ENCODE measurements around the gene VDR. TPM values are rescaled to one million over a fixed set of nuclear protein-coding genes. Genes with fewer than 3 reads are reported as not detected.
A peak's percentile ranks its signal among the peaks of the same experiment; 100 is the strongest.
"Not testable (repeated sequence)": the region's sequence is repeated elsewhere in the genome, so short reads cannot be mapped to it uniquely, and the experiment has no call there.

The VDR gene
- total RNA-seq, 1 donor from 2014 or later = 0.33 TPM

DNA sequence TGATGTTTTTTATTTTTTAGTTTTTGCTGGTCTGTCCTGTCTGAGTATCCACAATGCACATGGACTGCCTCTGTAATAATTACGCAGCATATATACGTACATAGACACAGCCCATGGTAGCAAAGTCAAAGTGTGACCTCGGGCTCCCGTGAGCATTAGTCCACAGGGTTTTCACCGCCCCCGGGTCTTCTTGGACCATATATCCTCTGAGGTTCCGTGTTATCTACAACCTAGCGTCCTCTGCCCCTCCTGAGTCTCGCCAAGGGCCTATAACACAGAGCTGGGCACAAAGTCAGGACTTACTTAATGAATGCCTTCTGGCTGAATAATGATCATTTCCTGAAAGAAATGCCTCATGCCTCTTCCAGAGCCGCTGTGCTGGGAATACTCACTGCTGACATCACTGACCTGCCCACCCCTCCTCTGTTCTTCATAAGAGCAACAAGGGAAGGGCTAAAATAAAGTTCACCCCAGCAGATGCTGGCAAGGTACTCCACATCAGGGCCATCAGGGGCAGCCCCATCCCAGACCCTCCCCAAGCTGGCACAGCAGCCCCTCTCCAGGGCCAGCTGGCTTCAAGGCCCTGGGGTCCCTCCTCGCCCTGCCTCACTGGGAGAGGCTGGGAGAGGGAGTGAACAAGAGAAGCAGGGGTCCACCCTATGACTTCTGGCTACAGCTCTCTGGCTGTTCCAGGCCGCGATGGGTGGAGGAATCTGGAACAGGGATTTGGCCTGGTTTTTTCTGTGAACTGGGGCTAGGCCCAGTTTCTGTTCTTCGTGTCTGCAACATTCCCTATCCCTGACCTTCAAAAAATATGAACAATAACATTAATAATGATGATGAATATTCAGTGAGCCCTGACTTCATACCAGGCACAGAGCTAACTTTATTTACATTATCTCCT is 93.0 kb downstream of the VDR start:
- H3K27me3 ChIP-seq (ENCODE audit: low read depth) = no peaks in the 10 kb centered on the region
- intact Hi-C loops (cut with micrococcal nuclease) = no loop called here
- peak overlapping the region; percentile 99 for H3K27ac ChIP-seq (replicated peaks)
- peak overlapping the region; percentile 67 for H3K4me3 ChIP-seq
- no peaks in the 10 kb centered on the region for H3K9me3 ChIP-seq (replicated peaks)
- peak; percentile 70 for DNase-seq
- H3K4me1 ChIP-seq = peaks cover 98% of the 10 kb centered on the region
- no peaks in the 10 kb centered on the region for H3K36me3 ChIP-seq
- TF ChIP-seq, protein P1, sequence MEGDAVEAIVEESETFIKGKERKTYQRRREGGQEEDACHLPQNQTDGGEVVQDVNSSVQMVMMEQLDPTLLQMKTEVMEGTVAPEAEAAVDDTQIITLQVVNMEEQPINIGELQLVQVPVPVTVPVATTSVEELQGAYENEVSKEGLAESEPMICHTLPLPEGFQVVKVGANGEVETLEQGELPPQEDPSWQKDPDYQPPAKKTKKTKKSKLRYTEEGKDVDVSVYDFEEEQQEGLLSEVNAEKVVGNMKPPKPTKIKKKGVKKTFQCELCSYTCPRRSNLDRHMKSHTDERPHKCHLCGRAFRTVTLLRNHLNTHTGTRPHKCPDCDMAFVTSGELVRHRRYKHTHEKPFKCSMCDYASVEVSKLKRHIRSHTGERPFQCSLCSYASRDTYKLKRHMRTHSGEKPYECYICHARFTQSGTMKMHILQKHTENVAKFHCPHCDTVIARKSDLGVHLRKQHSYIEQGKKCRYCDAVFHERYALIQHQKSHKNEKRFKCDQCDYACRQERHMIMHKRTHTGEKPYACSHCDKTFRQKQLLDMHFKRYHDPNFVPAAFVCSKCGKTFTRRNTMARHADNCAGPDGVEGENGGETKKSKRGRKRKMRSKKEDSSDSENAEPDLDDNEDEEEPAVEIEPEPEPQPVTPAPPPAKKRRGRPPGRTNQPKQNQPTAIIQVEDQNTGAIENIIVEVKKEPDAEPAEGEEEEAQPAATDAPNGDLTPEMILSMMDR (IDR thresholded peaks at IDR 0.05; ENCODE audit: borderline replicate concordance) = no peak

DNA sequence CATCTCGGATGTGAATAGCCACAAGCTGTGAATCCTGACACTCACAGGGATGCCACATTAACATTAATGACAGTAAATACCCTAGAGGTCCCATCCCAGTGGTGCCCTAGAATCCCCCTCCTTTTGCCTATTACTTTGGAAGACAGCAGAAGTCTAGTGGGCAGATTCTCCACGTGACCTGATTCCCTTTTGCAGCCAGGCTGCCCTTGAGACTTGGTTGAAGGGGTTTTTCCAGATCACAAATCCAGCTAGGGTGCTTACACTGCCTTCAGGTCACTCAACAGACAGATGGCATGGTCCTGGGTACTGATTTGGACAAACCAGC is 93.8 kb downstream of the VDR start:
- peak overlapping the region; percentile 99 for H3K27ac ChIP-seq (replicated peaks)
- intact Hi-C loops (cut with micrococcal nuclease) = no loop called here
- TF ChIP-seq, protein P1 (IDR thresholded peaks at IDR 0.05; ENCODE audit: borderline replicate concordance) = no peak
- H3K4me3 ChIP-seq = peak overlapping the region; percentile 17
- no peaks in the 10 kb centered on the region for H3K9me3 ChIP-seq (replicated peaks)
- H3K27me3 ChIP-seq (ENCODE audit: low read depth) = no peaks in the 10 kb centered on the region
- H3K4me1 ChIP-seq = peaks cover 98% of the 10 kb centered on the region
- no peaks in the 10 kb centered on the region for H3K36me3 ChIP-seq
- DNase-seq = no peak

DNA sequence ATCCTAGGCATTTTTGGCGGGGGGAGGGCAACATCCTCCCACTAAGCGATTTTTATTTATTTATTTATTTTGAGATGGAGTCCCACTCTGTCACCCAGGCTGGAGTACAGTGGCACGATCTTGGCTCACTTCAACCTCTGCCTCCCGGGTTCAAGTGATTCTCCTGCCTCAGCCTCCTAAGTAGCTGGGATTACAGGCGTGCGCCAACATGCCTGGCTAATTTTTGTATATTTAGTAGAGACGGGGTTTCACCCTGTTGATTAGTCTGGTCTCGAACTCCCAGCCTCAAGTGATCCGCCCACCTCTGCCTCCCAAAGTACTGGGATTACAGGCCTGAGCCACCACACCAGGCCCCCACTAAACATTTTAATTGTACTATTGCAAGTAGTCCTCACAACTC is 95.3 kb downstream of the VDR start:
- DNase-seq; H3K9me3 ChIP-seq (replicated peaks); intact Hi-C loops (cut with micrococcal nuclease); H3K27me3 ChIP-seq (ENCODE audit: low read depth); H3K4me3 ChIP-seq; H3K36me3 ChIP-seq: not testable (repeated sequence)
- peak overlapping the region; percentile 99 for H3K27ac ChIP-seq (replicated peaks)
- H3K4me1 ChIP-seq = peaks cover 98% of the 10 kb centered on the region

DNA sequence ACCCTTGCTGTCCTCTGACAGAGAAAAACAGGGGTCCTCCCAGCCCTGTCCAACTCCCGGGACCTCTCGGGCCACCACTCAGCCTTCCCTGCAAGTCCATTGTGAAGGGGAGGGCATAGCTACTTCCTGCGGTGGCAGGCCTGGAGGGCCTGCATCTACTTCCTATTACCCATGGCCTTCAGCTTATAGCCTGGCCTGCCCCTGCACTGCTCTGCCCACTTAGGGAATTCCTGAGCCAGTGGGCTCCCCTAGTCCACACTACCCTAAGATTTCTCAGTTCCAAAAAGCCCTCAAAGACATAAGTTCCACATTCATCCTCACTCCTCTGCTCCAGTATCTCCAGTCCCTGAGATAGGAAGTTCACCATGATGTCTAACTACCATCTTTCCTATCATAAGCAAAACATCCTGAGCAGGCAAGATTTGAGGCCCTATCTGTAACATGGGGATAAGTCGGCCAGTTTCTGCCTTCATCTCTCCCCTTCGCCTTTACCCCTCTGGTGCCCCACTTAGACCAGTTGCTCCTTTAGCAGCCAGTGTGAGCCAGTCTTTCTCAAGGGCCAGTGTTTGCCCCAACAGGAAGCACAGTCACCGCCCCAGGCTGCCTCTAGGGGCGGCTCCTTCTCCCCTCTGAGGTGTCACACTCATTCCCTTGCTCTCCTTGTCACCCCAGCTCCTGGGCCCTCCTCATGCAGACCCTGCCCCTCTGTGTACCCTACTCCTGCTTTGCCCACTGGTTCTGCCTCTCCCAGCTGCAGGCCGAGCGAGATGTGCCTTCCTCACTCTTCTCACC is 96.0 kb downstream of the VDR start:
- H3K4me1 ChIP-seq = peaks cover 98% of the 10 kb centered on the region
- H3K4me3 ChIP-seq = peak overlapping the region; percentile 45
- H3K27ac ChIP-seq (replicated peaks) = peak overlapping the region; percentile 99
- H3K27me3 ChIP-seq (ENCODE audit: low read depth) = no peaks in the 10 kb centered on the region
- TF ChIP-seq, protein P1 (IDR thresholded peaks at IDR 0.05; ENCODE audit: borderline replicate concordance) = no peak
- H3K36me3 ChIP-seq = no peaks in the 10 kb centered on the region
- intact Hi-C loops (cut with micrococcal nuclease) = no loop called here
- no peak for DNase-seq
- no peaks in the 10 kb centered on the region for H3K9me3 ChIP-seq (replicated peaks)

DNA sequence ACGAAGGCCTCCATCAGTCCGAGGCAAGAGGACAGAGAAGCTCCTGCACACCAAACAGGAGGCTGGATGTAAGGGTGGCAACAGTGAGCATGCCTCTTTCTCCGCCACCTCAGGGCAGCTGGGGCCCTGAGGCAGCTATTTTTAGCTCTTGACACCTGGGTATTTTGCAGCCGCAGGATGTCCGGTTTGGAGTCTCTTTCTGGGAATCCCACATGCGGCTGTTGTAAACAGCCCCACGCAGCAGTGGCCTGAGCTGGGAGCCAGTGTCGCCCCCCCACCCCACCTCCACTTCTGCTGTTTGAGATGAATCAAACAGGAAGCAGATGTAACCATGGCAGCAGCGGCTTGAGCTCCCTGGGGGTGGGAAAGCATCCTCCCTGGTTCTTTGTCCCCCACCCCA is 96.7 kb downstream of the VDR start:
- no peaks in the 10 kb centered on the region for H3K36me3 ChIP-seq
- H3K4me1 ChIP-seq = peaks cover 99% of the 10 kb centered on the region
- DNase-seq = peak; percentile 50
- peak overlapping the region; percentile 45 for H3K4me3 ChIP-seq
- H3K9me3 ChIP-seq (replicated peaks) = no peaks in the 10 kb centered on the region
- no peaks in the 10 kb centered on the region for H3K27me3 ChIP-seq (ENCODE audit: low read depth)
- intact Hi-C loops (cut with micrococcal nuclease) = no loop called here
- TF ChIP-seq, protein P1 (IDR thresholded peaks at IDR 0.05; ENCODE audit: borderline replicate concordance) = no peak
- H3K27ac ChIP-seq (replicated peaks) = peak overlapping the region; percentile 99

Data from left ventricle myocardium inferior (tissue), 1 donor.